Measurements from ENCODE around the gene PINLYP. TPM values are rescaled to one million over a fixed set of nuclear protein-coding genes. Genes with fewer than 3 reads are reported as not detected.

Gene PINLYP
- total and polyA plus RNA-seq, 2 experiments from 2014 or later, result 7.8 to 11.1 TPM

DNA sequence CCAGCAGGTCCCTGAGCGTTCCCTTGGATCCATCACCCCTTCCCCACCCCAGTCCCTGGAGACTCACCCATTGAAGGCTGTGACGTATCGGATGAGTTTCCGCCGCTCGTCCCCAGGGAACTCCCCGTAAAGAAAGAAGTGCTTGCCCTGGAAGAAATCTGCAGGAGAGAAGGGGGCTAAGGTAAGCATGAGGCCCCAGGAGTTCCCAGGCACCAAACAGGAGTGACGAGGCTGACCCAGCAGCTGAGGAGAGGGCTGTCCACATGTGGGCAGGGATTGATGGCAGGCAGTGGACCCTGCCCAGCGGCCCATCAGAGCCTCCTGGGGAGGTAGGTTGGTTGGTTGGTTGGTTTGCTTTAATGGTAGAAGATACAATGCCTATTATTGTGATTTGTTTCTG lies 31.5 kb upstream of the PINLYP start:
- Histone ChIP-seq H3K4me3 (no peak overlapping the region), H3F3A (replicated peaks; ENCODE audit: low read depth) (no peaks in the 10 kb centered on the region), H3K27ac (ENCODE audit: low read depth) (no peak overlapping the region), H4K20me1 (replicated peaks; ENCODE audit: insufficient read depth) (no peaks in the 10 kb centered on the region), H3K27me3 (ENCODE audit: insufficient read depth) (no peaks in the 10 kb centered on the region), H3K9me2 (ENCODE audit: insufficient read depth) (no peaks in the 10 kb centered on the region), H2AFZ (no peak overlapping the region), H3K4me2 (no peak overlapping the region), H3K4me1 (ENCODE audit: insufficient read depth) (no peaks in the 10 kb centered on the region), H3K79me2 (replicated peaks; ENCODE audit: insufficient read depth) (no peaks in the 10 kb centered on the region), H3K36me3 (ENCODE audit: insufficient read depth) (peaks cover 5% of the 10 kb centered on the region)
- Mint-ChIP-seq H3K27me3 (ENCODE audit: insufficient read depth, low read depth, poor library complexity) (peaks cover 1% of the 10 kb centered on the region), H3K4me1 (no peaks in the 10 kb centered on the region), H3K36me3 (ENCODE audit: low read depth) (peaks cover 70% of the 10 kb centered on the region), H3K27ac (no peak overlapping the region), H3K9me3 (peaks cover 15% of the 10 kb centered on the region), H3K4me3 (no peak overlapping the region)
- TF ChIP-seq, protein P1, sequence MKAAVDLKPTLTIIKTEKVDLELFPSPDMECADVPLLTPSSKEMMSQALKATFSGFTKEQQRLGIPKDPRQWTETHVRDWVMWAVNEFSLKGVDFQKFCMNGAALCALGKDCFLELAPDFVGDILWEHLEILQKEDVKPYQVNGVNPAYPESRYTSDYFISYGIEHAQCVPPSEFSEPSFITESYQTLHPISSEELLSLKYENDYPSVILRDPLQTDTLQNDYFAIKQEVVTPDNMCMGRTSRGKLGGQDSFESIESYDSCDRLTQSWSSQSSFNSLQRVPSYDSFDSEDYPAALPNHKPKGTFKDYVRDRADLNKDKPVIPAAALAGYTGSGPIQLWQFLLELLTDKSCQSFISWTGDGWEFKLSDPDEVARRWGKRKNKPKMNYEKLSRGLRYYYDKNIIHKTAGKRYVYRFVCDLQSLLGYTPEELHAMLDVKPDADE (IDR thresholded peaks at IDR 0.05), result no peak
- TF ChIP-seq CTCF (conservative IDR thresholded peaks at IDR 0.05; ENCODE audit: low read depth in 2 of 2), result no peak
- no peak for TF ChIP-seq NANOG (IDR thresholded peaks at IDR 0.05; ENCODE audit: borderline replicate concordance)
- no peak for TF ChIP-seq CREB1 (CRISPR knock-in tag; IDR thresholded peaks at IDR 0.05; ENCODE audit: low read depth)
- TF ChIP-seq STAT1 (IDR thresholded peaks at IDR 0.05; ENCODE audit: unreplicated experiment), result no peak
- no peak for TF ChIP-seq JUNB (IDR thresholded peaks at IDR 0.05; ENCODE audit: unreplicated experiment)
- TF ChIP-seq, protein P2, sequence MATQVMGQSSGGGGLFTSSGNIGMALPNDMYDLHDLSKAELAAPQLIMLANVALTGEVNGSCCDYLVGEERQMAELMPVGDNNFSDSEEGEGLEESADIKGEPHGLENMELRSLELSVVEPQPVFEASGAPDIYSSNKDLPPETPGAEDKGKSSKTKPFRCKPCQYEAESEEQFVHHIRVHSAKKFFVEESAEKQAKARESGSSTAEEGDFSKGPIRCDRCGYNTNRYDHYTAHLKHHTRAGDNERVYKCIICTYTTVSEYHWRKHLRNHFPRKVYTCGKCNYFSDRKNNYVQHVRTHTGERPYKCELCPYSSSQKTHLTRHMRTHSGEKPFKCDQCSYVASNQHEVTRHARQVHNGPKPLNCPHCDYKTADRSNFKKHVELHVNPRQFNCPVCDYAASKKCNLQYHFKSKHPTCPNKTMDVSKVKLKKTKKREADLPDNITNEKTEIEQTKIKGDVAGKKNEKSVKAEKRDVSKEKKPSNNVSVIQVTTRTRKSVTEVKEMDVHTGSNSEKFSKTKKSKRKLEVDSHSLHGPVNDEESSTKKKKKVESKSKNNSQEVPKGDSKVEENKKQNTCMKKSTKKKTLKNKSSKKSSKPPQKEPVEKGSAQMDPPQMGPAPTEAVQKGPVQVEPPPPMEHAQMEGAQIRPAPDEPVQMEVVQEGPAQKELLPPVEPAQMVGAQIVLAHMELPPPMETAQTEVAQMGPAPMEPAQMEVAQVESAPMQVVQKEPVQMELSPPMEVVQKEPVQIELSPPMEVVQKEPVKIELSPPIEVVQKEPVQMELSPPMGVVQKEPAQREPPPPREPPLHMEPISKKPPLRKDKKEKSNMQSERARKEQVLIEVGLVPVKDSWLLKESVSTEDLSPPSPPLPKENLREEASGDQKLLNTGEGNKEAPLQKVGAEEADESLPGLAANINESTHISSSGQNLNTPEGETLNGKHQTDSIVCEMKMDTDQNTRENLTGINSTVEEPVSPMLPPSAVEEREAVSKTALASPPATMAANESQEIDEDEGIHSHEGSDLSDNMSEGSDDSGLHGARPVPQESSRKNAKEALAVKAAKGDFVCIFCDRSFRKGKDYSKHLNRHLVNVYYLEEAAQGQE (IDR thresholded peaks at IDR 0.05; ENCODE audit: unreplicated experiment), result no peak
- no peak for TF ChIP-seq EZH2phosphoT487 (IDR thresholded peaks at IDR 0.05; ENCODE audit: unreplicated experiment)
- TF ChIP-seq ZNF114 (CRISPR knock-in tag; IDR thresholded peaks at IDR 0.05), result no peak
- TF ChIP-seq, protein P3, sequence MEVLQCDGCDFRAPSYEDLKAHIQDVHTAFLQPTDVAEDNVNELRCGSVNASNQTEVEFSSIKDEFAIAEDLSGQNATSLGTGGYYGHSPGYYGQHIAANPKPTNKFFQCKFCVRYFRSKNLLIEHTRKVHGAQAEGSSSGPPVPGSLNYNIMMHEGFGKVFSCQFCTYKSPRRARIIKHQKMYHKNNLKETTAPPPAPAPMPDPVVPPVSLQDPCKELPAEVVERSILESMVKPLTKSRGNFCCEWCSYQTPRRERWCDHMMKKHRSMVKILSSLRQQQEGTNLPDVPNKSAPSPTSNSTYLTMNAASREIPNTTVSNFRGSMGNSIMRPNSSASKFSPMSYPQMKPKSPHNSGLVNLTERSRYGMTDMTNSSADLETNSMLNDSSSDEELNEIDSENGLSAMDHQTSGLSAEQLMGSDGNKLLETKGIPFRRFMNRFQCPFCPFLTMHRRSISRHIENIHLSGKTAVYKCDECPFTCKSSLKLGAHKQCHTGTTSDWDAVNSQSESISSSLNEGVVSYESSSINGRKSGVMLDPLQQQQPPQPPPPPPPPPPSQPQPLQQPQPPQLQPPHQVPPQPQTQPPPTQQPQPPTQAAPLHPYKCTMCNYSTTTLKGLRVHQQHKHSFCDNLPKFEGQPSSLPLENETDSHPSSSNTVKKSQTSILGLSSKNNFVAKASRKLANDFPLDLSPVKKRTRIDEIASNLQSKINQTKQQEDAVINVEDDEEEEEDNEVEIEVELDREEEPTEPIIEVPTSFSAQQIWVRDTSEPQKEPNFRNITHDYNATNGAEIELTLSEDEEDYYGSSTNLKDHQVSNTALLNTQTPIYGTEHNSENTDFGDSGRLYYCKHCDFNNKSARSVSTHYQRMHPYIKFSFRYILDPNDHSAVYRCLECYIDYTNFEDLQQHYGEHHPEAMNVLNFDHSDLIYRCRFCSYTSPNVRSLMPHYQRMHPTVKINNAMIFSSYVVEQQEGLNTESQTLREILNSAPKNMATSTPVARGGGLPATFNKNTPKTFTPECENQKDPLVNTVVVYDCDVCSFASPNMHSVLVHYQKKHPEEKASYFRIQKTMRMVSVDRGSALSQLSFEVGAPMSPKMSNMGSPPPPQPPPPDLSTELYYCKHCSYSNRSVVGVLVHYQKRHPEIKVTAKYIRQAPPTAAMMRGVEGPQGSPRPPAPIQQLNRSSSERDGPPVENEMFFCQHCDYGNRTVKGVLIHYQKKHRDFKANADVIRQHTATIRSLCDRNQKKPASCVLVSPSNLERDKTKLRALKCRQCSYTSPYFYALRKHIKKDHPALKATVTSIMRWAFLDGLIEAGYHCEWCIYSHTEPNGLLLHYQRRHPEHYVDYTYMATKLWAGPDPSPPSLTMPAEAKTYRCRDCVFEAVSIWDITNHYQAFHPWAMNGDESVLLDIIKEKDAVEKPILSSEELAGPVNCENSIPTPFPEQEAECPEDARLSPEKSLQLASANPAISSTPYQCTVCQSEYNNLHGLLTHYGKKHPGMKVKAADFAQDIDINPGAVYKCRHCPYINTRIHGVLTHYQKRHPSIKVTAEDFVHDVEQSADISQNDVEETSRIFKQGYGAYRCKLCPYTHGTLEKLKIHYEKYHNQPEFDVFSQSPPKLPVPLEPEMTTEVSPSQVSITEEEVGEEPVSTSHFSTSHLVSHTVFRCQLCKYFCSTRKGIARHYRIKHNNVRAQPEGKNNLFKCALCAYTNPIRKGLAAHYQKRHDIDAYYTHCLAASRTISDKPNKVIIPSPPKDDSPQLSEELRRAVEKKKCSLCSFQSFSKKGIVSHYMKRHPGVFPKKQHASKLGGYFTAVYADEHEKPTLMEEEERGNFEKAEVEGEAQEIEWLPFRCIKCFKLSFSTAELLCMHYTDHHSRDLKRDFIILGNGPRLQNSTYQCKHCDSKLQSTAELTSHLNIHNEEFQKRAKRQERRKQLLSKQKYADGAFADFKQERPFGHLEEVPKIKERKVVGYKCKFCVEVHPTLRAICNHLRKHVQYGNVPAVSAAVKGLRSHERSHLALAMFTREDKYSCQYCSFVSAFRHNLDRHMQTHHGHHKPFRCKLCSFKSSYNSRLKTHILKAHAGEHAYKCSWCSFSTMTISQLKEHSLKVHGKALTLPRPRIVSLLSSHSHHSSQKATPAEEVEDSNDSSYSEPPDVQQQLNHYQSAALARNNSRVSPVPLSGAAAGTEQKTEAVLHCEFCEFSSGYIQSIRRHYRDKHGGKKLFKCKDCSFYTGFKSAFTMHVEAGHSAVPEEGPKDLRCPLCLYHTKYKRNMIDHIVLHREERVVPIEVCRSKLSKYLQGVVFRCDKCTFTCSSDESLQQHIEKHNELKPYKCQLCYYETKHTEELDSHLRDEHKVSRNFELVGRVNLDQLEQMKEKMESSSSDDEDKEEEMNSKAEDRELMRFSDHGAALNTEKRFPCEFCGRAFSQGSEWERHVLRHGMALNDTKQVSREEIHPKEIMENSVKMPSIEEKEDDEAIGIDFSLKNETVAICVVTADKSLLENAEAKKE (CRISPR knock-in tag; IDR thresholded peaks at IDR 0.05), result no peak
- no peak for TF ChIP-seq EZH2 (IDR thresholded peaks at IDR 0.05; ENCODE audit: low read depth, unreplicated experiment)
- TF ChIP-seq POLR2AphosphoS5 (IDR thresholded peaks at IDR 0.05; ENCODE audit: low read depth), result no peak
- TF ChIP-seq ZNF331 (CRISPR knock-in tag; IDR thresholded peaks at IDR 0.05; ENCODE audit: low read depth), result no peak
- no peak for ATAC-seq
- DNase-seq (ENCODE audit: low spot score), result no peak

Measured in GM23338 (cell line).